Lower leg skin (tissue), 3 donors: Measurements from ENCODE around the gene NOL4L.

Experiments
- CTCF ChIP-seq, 3 donors: fragments of 450-650 bp; IDR thresholded peaks; one replicate each; pipeline ENCODE4 v1.5.1; 2016; ENCODE audit warnings: antibody characterized with exemption in 3 of 3, mild to moderate bottlenecking in 3 of 3, moderate library complexity in 2 of 3
- POLR2A ChIP-seq, 2 donors: fragments of 450-650 bp; IDR thresholded peaks; one replicate each; pipeline ENCODE4 v1.6.1; 2016 to 2017; ENCODE audit warnings: antibody characterized with exemption in 2 of 2, mild to moderate bottlenecking in 1 of 2, moderate library complexity in 1 of 2

GRCh38 chr20:32480371-32481241, 104.5 kb downstream of the NOL4L start:
- TF ChIP-seq CTCF (IDR thresholded peaks at IDR 0.05), result no peak
- no peak for TF ChIP-seq POLR2A (IDR thresholded peaks at IDR 0.05)
